HCT116 (cell line): ENCODE measurements around the gene CKLF. TPM values are rescaled to one million over a fixed set of nuclear protein-coding genes. Genes with fewer than 3 reads are reported as not detected.

Experiments used
- ATAC-seq: fragments of 200-7000 bp; cut with Tn5 transposase; 2 replicates; pipeline ENCODE4 v1.9.1; 2020; ENCODE audit warnings: mild to moderate bottlenecking, moderate library complexity
- Bru-seq: library from RNA; stranded (reverse); fragments of 400-500 nt; gene quantifications from one replicate; lab custom pipeline; 2021; lab: Mats Ljungman, UMichigan
- BruChase-seq, 2 experiments: library from RNA; stranded (reverse); fragments of 400-500 nt; gene quantifications; one replicate each; lab custom pipeline; 2021; lab: Mats Ljungman, UMichigan
- BruUV-seq: library from RNA; stranded (reverse); fragments of 400-500 nt; replicated peaks from 2 replicates; lab custom pipeline; 2021; lab: Mats Ljungman, UMichigan
- CTCF ChIA-PET: fragments of 300-600 bp; sonication (Branson Sonifier 250); formaldehyde crosslinking; loops from one replicate; lab custom pipeline; 2021; ENCODE audit warnings: antibody characterized with exemption; lab: Charles Lee
- POLR2A ChIA-PET: fragments of 300-600, 350-600 bp; sonication (Branson Sonifier 250); formaldehyde crosslinking; loops from one replicate; lab custom pipeline; 2021; ENCODE audit warnings: antibody characterized with exemption; lab: Charles Lee
- RAD21 ChIA-PET, 2 experiments: fragments of 300-600 bp; sonication (Branson Sonifier 250); formaldehyde crosslinking; loops; one replicate each; lab custom pipeline; 2023; ENCODE audit warnings: low total read pairs in 2 of 2; ENCODE audit not compliant: uncharacterized antibody in 2 of 2, unreplicated experiment in 2 of 2, low non-redundant PET in 1 of 2; lab: Charles Lee
- DNase-seq: peaks from one replicate; pipeline ENCODE4 v3.0.0-alpha.2; 2010; ENCODE audit warnings: low read depth, low spot score
- H2AFZ ChIP-seq: fragments of 200-600 bp; shearing (Covaris generic), sonication (generic); 2 replicates; pipeline ENCODE4 v1.6.1; 2017; ENCODE audit warnings: low read depth, mixed run types, mixed read lengths, antibody characterized with exemption, low read length; ENCODE audit not compliant: poor library complexity, severe bottlenecking
- H3K27ac ChIP-seq: 2 replicates; pipeline ENCODE4 v1.5.1; 2012; ENCODE audit warnings: low read depth, low read length
- H3K27me3 ChIP-seq: fragments of 200-600 bp; sonication (generic); 2 replicates; pipeline ENCODE4 v1.6.1; 2016; ENCODE audit warnings: mixed run types, low read length, mixed read lengths; ENCODE audit not compliant: insufficient read depth
- H3K36me3 ChIP-seq, 2 experiments: fragments of 200-500 bp in 1 of 2; fragments of 200-600 bp in 1 of 2; sonication (Bioruptor generic) in 1 of 2; sonication (generic) in 1 of 2; 2 replicates each; pipeline versions ENCODE4 v1.5.1 to v1.6.1; 2014 to 2016; ENCODE audit warnings: low read length in 2 of 2, inconsistent platforms in 1 of 2, mixed read lengths in 1 of 2, mixed run types in 1 of 2; ENCODE audit not compliant: insufficient read depth in 2 of 2, control insufficient read depth in 1 of 2
- H3K4me1 ChIP-seq, 2 experiments: fragments of 200-600 bp in 1 of 2; sonication (generic) in 1 of 2; 2 replicates each; pipeline versions ENCODE4 v1.5.1 to v1.6.1; 2012 to 2017; ENCODE audit warnings: low read length in 2 of 2, inconsistent platforms in 1 of 2, mild to moderate bottlenecking in 1 of 2, mixed read lengths in 1 of 2, mixed run types in 1 of 2, moderate library complexity in 1 of 2; ENCODE audit not compliant: insufficient read depth in 2 of 2, control insufficient read depth in 1 of 2
- H3K4me2 ChIP-seq: fragments of 200-600 bp; sonication (generic); 2 replicates; pipeline ENCODE4 v1.6.1; 2017; ENCODE audit warnings: mixed run types, low read length, mixed read lengths
- H3K4me3 ChIP-seq, 2 experiments: fragments of 200-600 bp in 1 of 2; sonication (generic) in 1 of 2; replicated peaks in 1 of 2; 2 replicates each; pipeline ENCODE4 v1.5.1; 2011 to 2016; ENCODE audit warnings: low read length in 2 of 2, control low read depth in 1 of 2, low read depth in 1 of 2, mild to moderate bottlenecking in 1 of 2, mixed read lengths in 1 of 2, mixed run types in 1 of 2
- H3K79me2 ChIP-seq: fragments of 200-600 bp; sonication (generic); 2 replicates; pipeline ENCODE4 v1.6.1; 2017; ENCODE audit warnings: mild to moderate bottlenecking, mixed run types, low read length, moderate library complexity, mixed read lengths; ENCODE audit not compliant: insufficient read depth
- H3K9ac ChIP-seq: fragments of 200-600 bp; sonication (generic); 2 replicates; pipeline ENCODE4 v1.6.1; 2016; ENCODE audit warnings: low read length, mixed read lengths
- H3K9me2 ChIP-seq: fragments of 200-600 bp; sonication (generic), shearing (Covaris generic); 2 replicates; pipeline ENCODE4 v1.6.1; 2017; ENCODE audit warnings: mixed run types, mild to moderate bottlenecking, moderate library complexity; ENCODE audit not compliant: insufficient read depth
- H3K9me3 ChIP-seq, 2 experiments: fragments of 200-500 bp in 1 of 2; fragments of 200-600 bp in 1 of 2; sonication (Bioruptor generic) in 1 of 2; sonication (generic) in 1 of 2; 2 replicates each; pipeline ENCODE4 v1.6.1; 2014 to 2017; ENCODE audit warnings: low read length in 2 of 2, mixed read lengths in 2 of 2, inconsistent platforms in 1 of 2, low read depth in 1 of 2, mild to moderate bottlenecking in 1 of 2, mixed run types in 1 of 2, moderate library complexity in 1 of 2; ENCODE audit not compliant: control insufficient read depth in 1 of 2, insufficient read depth in 1 of 2
- H4K20me1 ChIP-seq: fragments of 200-600 bp; sonication (generic), shearing (Covaris generic); 2 replicates; pipeline ENCODE4 v1.6.1; 2017; ENCODE audit warnings: mixed run types, mild to moderate bottlenecking, moderate library complexity; ENCODE audit not compliant: insufficient read depth
- ATF3 ChIP-seq: IDR thresholded peaks from 2 replicates; pipeline ENCODE4 v1.6.1; 2012
- CBX3 ChIP-seq: IDR thresholded peaks from 2 replicates; pipeline ENCODE4 v1.6.1; 2012; ENCODE audit warnings: low read depth
- ELF1 ChIP-seq: IDR thresholded peaks from 2 replicates; pipeline ENCODE4 v1.6.1; 2012; ENCODE audit warnings: low read depth, borderline replicate concordance
- EZH2phosphoT487 ChIP-seq: fragments of 200-600 bp; IDR thresholded peaks from 2 replicates; pipeline ENCODE4 v1.6.1; 2018; ENCODE audit warnings: antibody characterized with exemption, borderline replicate concordance
- FOSL1 ChIP-seq: IDR thresholded peaks from 2 replicates; pipeline ENCODE4 v1.6.1; 2012; ENCODE audit warnings: low read depth
- MAX ChIP-seq: IDR thresholded peaks from 2 replicates; pipeline ENCODE4 v1.6.1; 2012
- POLR2A ChIP-seq: IDR thresholded peaks from 2 replicates; pipeline ENCODE4 v1.7.0; 2011; ENCODE audit warnings: borderline replicate concordance; ENCODE audit not compliant: insufficient read depth, insufficient read length; ENCODE audit errors: extremely low read depth
- POLR2AphosphoS5 ChIP-seq: IDR thresholded peaks from 2 replicates; pipeline ENCODE4 v1.6.1; 2011; ENCODE audit warnings: mild to moderate bottlenecking, low read depth, low read length, moderate library complexity
- RAD21 ChIP-seq: IDR thresholded peaks from 2 replicates; pipeline ENCODE4 v1.6.1; 2012; ENCODE audit warnings: low read depth, mild to moderate bottlenecking
- REST ChIP-seq: IDR thresholded peaks from 2 replicates; pipeline ENCODE4 v1.6.1; 2012; ENCODE audit warnings: low read depth
- SIN3A ChIP-seq: IDR thresholded peaks from 2 replicates; pipeline ENCODE4 v1.6.1; 2012; ENCODE audit warnings: low read depth
- SP1 ChIP-seq: IDR thresholded peaks from 2 replicates; pipeline ENCODE4 v1.6.1; 2012; ENCODE audit warnings: low read depth
- SRF ChIP-seq: IDR thresholded peaks from 2 replicates; pipeline ENCODE4 v1.6.1; 2012; ENCODE audit warnings: low read depth
- TCF7L2 ChIP-seq: IDR thresholded peaks from 2 replicates; pipeline ENCODE4 v1.7.0; 2011; ENCODE audit warnings: borderline replicate concordance, inconsistent platforms; ENCODE audit not compliant: insufficient read depth, insufficient read length; ENCODE audit errors: extremely low read depth
- YY1 ChIP-seq: IDR thresholded peaks from 2 replicates; pipeline ENCODE4 v1.6.1; 2011; ENCODE audit warnings: low read length, low read depth, moderate library complexity, mild to moderate bottlenecking; ENCODE audit not compliant: insufficient replicate concordance; ENCODE audit errors: extremely low read depth
- ZBTB33 ChIP-seq: IDR thresholded peaks from 2 replicates; pipeline ENCODE4 v1.6.1; 2011; ENCODE audit warnings: mild to moderate bottlenecking, low read length, moderate library complexity; ENCODE audit not compliant: insufficient replicate concordance; ENCODE audit errors: extremely low read depth
- ZFX ChIP-seq: fragments of 450-650 bp; IDR thresholded peaks from 2 replicates; pipeline ENCODE4 v1.6.1; 2017
- ZNF274 ChIP-seq: fragments of 200-500 bp; sonication (Bioruptor generic); IDR thresholded peaks from 2 replicates; pipeline ENCODE4 v1.6.1; 2014; ENCODE audit warnings: mild to moderate bottlenecking, low read depth, low read length, inconsistent platforms
- intact Hi-C: fragments of 100-400 bp; cut with micrococcal nuclease; formaldehyde crosslinking; loops from 2 replicates; pipeline ENCODE4 v1.10.0; 2022
- long read RNA-seq: library from polyadenylated mRNA; unstranded; transcript quantifications from one replicate; pipeline ENCODE4 v2.0.0, GENCODE V29; 2021; ENCODE audit not compliant: unreplicated experiment
- polyA plus RNA-seq: library from polyadenylated mRNA; unstranded; fragments of >200 nt; gene quantifications from 2 replicates; pipeline ENCODE4 v1.2.1, GENCODE V29; 2012; ENCODE audit warnings: missing spikeins
- total RNA-seq: library from RNA; stranded (reverse); gene quantifications from one replicate; pipeline ENCODE4 v1.2.1, GENCODE V29; 2021; ENCODE audit not compliant: unreplicated experiment

CKLF gene
- total RNA-seq (38.6 TPM), Bru-seq, nascent RNA (percentile 84 among the genes with signal in this experiment), BruChase-seq, experiment 1, labeled RNA remaining after a 6-hour chase (percentile 97 among the genes with signal in this experiment), BruChase-seq, experiment 2, labeled RNA remaining after a 2-hour chase (percentile 94 among the genes with signal in this experiment)
- polyA plus RNA-seq: 84.1 and 84.2 TPM in 2 replicates
- long read RNA-seq, transcript CKLF-201 (4 exons, 669 nt): minor isoform, 7 of 35 reads
- long read RNA-seq, transcript CKLF-203 (3 exons, 508 nt): major isoform, 8 of 35 reads
- long read RNA-seq, partial matches to known transcripts: 18 of 35 reads
- long read RNA-seq, other reads (novel, unspliced or antisense): 1 of 35 reads

- peak; percentile 65 for ATAC-seq
- H3K27me3 ChIP-seq: no peaks in the 10 kb centered on the region
- peak; percentile 79 for DNase-seq
- RAD21 ChIA-PET: no interaction called here
- H3K9ac ChIP-seq: peak within 1 kb of the TSS; percentile 71
- peak within 1 kb of the TSS; percentile 51 to 69 for H3K4me3 ChIP-seq
- H3K9me3 ChIP-seq: no peaks in the 10 kb centered on the region
- H3K36me3 ChIP-seq: peaks cover 0 to 8% of the 10 kb centered on the region in 2 experiments; a peak in 1 of 4 replicates
- TSS peak; percentile 71 for BruUV-seq
- H2AFZ ChIP-seq: peak within 1 kb of the TSS; percentile 36
- CTCF ChIA-PET: interaction anchor here (1.5 to 1.8 kb wide), 2 partner anchors 56 to 278 kb away, joined by 6 to 8 read pairs; partner anchors contain the start of gene NAE1
- H3K4me2 ChIP-seq: peak within 1 kb of the TSS; percentile 85
- H3K4me1 ChIP-seq: peaks cover 25 to 46% of the 10 kb centered on the region in 2 experiments
- H4K20me1 ChIP-seq: no peaks in the 10 kb centered on the region
- intact Hi-C loops: no loop called here
- POLR2A ChIA-PET: interaction anchor here (1.0 to 1.9 kb wide), 3 partner anchors 18 to 45 kb away, joined by 3 to 8 read pairs (median 4); no protein-coding TSS in a partner anchor
- H3K9me2 ChIP-seq: no peaks in the 10 kb centered on the region
- peaks cover 26% of the 10 kb centered on the region; the same call in 1 of the 2 replicates for H3K79me2 ChIP-seq
- H3K27ac ChIP-seq: peak within 1 kb of the TSS; percentile 88
- TF ChIP-seq ATF3: no peak
- peak; percentile 60 for TF ChIP-seq YY1
- TF ChIP-seq MAX: peak; percentile 99
- TF ChIP-seq ELF1: no peak
- no peak for TF ChIP-seq SP1
- TF ChIP-seq ZFX: peak; percentile 58; the same call in 1 of the 2 replicates
- no peak for TF ChIP-seq RAD21
- no peak for TF ChIP-seq REST
- no peak for TF ChIP-seq ZNF274
- no peak for TF ChIP-seq FOSL1
- no peak for TF ChIP-seq TCF7L2
- no peak for TF ChIP-seq SRF
- TF ChIP-seq ZBTB33: peak; percentile 35
- no peak; the same call in none of the 2 replicates for TF ChIP-seq SIN3A
- peak; percentile 96 for TF ChIP-seq CBX3
- no peak for TF ChIP-seq EZH2phosphoT487
- TF ChIP-seq POLR2A: peak; percentile 90
- TF ChIP-seq POLR2AphosphoS5: peak; percentile 95
Measured at GRCh38 chr16:66552286-66553177, at the start of gene CKLF. CKLF (plus strand) TSS chr16:66552576; CDS start chr16:66552716, 140 bp downstream.
